ENCODE data around the gene TMEM178B. TPM values are rescaled to one million over a fixed set of nuclear protein-coding genes. Genes with fewer than 3 reads are reported as not detected.

TMEM178B gene
- total and polyA plus RNA-seq, 2 of the 13 experiments (the other 11 are each of a cell fraction or from before 2014, with no cell fraction given): 0.01 to 0.02 TPM

DNA sequence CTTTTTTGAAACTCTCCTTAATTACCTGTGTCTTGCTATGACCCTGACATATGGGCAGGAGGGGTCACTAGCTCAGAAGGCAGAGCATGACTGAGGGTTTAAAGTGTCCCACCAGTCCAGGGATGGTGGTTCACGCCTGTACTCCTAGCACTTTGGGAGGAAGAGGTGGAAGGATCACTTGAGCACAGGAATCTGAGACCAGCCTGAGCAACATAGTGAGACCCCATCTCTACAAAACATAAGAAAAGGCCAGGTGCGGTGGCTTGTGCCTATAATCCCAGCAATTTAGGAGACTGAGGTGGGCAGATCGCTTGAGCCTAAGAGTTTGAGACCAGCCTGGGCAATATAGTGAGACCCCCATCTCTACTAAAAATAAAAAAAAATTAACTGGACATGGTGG lies 133.8 kb downstream of the TMEM178B start (continued):
- TF ChIP-seq, protein P1, sequence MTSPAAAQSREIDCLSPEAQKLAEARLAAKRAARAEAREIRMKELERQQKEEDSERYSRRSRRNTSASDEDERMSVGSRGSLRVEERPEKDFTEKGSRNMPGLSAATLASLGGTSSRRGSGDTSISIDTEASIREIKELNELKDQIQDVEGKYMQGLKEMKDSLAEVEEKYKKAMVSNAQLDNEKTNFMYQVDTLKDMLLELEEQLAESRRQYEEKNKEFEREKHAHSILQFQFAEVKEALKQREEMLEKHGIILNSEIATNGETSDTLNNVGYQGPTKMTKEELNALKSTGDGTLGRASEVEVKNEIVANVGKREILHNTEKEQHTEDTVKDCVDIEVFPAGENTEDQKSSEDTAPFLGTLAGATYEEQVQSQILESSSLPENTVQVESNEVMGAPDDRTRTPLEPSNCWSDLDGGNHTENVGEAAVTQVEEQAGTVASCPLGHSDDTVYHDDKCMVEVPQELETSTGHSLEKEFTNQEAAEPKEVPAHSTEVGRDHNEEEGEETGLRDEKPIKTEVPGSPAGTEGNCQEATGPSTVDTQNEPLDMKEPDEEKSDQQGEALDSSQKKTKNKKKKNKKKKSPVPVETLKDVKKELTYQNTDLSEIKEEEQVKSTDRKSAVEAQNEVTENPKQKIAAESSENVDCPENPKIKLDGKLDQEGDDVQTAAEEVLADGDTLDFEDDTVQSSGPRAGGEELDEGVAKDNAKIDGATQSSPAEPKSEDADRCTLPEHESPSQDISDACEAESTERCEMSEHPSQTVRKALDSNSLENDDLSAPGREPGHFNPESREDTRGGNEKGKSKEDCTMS (CRISPR knock-in tag; conservative IDR thresholded peaks at IDR 0.05): no peak
- TF ChIP-seq ZNF253 (CRISPR knock-in tag; IDR thresholded peaks at IDR 0.05; ENCODE audit: borderline replicate concordance) (no peak), JARID2 (CRISPR knock-in tag; IDR thresholded peaks at IDR 0.05; ENCODE audit: insufficient replicate concordance) (no peak), PLRG1 (conservative IDR thresholded peaks at IDR 0.05) (no peak), GFI1 (CRISPR knock-in tag; IDR thresholded peaks at IDR 0.05; ENCODE audit: borderline replicate concordance) (no peak), SP5 (CRISPR knock-in tag; IDR thresholded peaks at IDR 0.05; ENCODE audit: borderline replicate concordance, low read depth) (no peak)
- TF ChIP-seq, protein P2, sequence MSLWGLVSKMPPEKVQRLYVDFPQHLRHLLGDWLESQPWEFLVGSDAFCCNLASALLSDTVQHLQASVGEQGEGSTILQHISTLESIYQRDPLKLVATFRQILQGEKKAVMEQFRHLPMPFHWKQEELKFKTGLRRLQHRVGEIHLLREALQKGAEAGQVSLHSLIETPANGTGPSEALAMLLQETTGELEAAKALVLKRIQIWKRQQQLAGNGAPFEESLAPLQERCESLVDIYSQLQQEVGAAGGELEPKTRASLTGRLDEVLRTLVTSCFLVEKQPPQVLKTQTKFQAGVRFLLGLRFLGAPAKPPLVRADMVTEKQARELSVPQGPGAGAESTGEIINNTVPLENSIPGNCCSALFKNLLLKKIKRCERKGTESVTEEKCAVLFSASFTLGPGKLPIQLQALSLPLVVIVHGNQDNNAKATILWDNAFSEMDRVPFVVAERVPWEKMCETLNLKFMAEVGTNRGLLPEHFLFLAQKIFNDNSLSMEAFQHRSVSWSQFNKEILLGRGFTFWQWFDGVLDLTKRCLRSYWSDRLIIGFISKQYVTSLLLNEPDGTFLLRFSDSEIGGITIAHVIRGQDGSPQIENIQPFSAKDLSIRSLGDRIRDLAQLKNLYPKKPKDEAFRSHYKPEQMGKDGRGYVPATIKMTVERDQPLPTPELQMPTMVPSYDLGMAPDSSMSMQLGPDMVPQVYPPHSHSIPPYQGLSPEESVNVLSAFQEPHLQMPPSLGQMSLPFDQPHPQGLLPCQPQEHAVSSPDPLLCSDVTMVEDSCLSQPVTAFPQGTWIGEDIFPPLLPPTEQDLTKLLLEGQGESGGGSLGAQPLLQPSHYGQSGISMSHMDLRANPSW (CRISPR knock-in tag; IDR thresholded peaks at IDR 0.05; ENCODE audit: borderline replicate concordance): no peak
- TF ChIP-seq, protein P3, sequence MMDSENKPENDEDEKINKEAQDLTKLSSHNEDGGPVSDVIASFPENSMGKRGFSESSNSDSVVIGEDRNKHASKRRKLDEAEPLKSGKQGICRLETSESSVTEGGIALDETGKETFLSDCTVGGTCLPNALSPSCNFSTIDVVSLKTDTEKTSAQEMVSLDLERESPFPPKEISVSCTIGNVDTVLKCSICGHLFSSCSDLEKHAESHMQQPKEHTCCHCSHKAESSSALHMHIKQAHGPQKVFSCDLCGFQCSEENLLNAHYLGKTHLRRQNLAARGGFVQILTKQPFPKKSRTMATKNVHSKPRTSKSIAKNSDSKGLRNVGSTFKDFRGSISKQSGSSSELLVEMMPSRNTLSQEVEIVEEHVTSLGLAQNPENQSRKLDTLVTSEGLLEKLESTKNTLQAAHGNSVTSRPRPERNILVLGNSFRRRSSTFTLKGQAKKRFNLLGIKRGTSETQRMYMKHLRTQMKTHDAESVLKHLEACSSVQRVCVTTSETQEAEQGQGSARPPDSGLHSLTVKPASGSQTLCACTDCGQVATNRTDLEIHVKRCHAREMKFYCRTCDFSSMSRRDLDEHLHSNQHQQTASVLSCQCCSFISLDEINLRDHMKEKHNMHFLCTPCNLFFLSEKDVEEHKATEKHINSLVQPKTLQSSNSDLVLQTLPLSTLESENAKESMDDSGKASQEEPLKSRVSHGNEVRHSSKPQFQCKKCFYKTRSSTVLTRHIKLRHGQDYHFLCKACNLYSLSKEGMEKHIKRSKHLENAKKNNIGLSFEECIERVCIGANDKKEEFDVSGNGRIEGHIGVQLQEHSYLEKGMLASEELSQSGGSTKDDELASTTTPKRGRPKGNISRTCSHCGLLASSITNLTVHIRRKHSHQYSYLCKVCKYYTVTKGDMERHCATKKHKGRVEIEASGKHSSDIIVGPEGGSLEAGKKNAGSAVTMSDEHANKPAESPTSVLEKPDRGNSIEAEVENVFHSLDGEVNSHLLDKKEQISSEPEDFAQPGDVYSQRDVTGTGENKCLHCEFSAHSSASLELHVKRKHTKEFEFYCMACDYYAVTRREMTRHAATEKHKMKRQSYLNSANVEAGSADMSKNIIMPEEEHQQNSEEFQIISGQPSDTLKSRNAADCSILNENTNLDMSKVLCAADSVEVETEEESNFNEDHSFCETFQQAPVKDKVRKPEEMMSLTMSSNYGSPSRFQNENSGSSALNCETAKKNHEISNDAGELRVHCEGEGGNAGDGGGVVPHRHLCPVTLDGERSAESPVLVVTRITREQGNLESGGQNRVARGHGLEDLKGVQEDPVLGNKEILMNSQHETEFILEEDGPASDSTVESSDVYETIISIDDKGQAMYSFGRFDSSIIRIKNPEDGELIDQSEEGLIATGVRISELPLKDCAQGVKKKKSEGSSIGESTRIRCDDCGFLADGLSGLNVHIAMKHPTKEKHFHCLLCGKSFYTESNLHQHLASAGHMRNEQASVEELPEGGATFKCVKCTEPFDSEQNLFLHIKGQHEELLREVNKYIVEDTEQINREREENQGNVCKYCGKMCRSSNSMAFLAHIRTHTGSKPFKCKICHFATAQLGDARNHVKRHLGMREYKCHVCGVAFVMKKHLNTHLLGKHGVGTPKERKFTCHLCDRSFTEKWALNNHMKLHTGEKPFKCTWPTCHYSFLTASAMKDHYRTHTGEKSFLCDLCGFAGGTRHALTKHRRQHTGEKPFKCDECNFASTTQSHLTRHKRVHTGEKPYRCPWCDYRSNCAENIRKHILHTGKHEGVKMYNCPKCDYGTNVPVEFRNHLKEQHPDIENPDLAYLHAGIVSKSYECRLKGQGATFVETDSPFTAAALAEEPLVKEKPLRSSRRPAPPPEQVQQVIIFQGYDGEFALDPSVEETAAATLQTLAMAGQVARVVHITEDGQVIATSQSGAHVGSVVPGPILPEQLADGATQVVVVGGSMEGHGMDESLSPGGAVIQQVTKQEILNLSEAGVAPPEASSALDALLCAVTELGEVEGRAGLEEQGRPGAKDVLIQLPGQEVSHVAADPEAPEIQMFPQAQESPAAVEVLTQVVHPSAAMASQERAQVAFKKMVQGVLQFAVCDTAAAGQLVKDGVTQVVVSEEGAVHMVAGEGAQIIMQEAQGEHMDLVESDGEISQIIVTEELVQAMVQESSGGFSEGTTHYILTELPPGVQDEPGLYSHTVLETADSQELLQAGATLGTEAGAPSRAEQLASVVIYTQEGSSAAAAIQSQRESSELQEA (CRISPR knock-in tag; IDR thresholded peaks at IDR 0.05; ENCODE audit: not compliant biosample characterization): no peak

Measured in HepG2 (cell line).